ENCODE measurements around the gene DCST1.

The DCST1 gene

DNA sequence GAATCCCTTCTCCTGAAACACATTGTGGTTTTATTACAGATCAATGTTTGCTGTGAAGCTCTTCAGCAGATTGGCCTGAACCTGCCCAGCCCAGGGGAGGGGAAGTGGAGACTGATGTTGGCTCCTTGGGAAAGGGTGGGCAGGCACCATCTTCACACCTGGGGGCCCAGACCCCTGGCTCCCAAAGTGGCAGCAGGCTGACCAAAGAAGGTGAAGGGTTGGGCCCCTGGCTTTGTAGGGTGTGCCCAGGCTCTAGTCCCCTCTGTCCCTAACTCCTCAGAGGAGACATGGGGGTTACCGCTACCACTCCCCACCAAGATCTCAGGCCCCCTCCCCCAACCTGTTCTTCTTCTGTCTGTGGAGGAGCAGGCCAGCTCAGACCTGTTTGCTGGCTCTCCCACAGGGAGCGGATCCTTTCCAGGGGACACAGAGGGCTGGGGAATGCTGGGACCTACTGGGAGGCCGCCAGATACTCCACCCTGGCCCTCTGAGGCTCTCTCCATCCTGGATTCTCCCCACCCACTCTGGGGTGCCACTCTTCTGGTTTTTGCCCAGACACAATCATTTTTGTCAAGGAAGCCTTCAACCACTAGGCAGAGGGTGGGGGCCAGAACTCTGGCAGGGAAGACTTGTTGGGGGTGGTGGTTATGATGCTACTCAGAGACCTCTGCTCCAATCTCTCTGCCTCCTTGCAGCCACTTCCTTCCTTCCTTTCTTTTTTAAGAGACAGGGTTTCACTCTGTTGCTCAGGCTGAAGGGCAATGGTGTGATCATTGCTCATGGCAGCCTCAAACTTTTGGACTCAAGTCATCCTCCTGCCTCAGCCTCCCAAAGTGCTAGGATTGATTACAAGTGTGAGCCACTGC is 40.0 kb downstream of the DCST1 start:
- no peak overlapping the region for H3K4me3 ChIP-seq (ENCODE audit: control insufficient read depth, low read depth, low read length)
- no peak for DNase-seq (ENCODE audit: low read depth)
- TF ChIP-seq, protein P1, sequence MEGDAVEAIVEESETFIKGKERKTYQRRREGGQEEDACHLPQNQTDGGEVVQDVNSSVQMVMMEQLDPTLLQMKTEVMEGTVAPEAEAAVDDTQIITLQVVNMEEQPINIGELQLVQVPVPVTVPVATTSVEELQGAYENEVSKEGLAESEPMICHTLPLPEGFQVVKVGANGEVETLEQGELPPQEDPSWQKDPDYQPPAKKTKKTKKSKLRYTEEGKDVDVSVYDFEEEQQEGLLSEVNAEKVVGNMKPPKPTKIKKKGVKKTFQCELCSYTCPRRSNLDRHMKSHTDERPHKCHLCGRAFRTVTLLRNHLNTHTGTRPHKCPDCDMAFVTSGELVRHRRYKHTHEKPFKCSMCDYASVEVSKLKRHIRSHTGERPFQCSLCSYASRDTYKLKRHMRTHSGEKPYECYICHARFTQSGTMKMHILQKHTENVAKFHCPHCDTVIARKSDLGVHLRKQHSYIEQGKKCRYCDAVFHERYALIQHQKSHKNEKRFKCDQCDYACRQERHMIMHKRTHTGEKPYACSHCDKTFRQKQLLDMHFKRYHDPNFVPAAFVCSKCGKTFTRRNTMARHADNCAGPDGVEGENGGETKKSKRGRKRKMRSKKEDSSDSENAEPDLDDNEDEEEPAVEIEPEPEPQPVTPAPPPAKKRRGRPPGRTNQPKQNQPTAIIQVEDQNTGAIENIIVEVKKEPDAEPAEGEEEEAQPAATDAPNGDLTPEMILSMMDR (IDR thresholded peaks at IDR 0.05; ENCODE audit: control insufficient read depth, insufficient read depth, low read depth, low read length, missing control alignments): no peak

DNA sequence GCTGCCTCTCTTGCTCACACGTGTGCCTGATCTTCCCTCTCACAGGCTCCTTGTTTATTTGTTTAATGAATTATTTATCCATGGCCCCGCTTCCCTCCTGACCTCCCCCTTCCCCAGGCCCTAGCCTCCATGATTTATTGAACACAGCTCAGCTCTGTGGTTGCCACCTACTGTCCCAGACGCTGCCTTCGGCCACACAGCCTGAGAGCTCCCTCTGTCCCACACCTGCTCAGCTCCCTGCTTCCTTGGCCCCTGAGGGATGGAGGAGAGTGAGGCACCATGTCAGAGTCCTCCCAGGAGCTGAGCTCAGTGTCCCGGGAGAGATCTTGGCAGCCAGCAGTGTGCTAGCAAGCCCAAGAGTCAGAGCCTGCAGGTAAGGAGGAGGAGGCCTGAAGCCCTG is 41.9 kb downstream of the DCST1 start:
- no peak overlapping the region for H3K4me3 ChIP-seq (ENCODE audit: control insufficient read depth, low read depth, low read length)
- DNase-seq (ENCODE audit: low read depth): no peak
- TF ChIP-seq, protein P1 (IDR thresholded peaks at IDR 0.05; ENCODE audit: control insufficient read depth, insufficient read depth, low read depth, low read length, missing control alignments): no peak

DNA sequence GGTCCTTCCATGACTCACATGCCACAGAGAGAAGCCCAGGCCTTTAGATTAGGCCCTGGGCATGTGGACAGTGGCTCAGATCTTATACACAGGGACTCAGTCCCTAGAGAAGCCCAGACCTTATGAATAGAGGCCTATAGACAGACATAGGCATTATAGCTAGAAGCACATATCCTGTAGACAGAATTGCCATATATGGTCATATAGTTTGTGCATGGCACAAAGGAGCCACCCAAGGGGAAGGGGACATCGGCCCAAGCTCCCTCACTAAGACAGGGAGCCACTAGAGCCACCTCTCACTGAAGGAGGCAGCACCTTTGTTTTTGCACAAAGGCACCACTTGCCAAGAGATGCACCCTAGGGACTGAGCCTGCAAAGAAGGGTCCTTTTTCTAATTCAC is 42.7 kb downstream of the DCST1 start:
- no peak for DNase-seq (ENCODE audit: low read depth)
- TF ChIP-seq, protein P1 (IDR thresholded peaks at IDR 0.05; ENCODE audit: control insufficient read depth, insufficient read depth, low read depth, low read length, missing control alignments): no peak
- H3K4me3 ChIP-seq (ENCODE audit: control insufficient read depth, low read depth, low read length): no peak overlapping the region

DNA sequence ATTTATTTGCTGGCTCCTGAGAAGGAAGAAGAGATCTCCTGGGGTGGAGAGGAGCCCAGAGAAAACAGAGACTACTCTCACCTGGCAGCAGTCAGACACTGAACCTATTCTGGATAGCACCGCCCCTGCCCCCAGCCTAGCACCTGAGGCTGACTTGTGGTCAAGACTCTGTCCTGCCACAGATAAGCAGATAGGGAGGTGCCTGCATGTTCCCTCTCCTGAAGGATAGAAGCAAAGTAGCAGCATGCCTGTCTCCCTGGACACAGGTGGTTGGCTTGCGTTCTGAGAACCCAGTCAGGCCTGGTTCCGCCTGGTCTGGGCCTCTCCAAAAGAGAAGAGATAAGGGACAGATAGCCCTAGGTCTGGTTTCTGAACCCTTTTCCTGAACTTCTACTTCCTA is 43.7 kb downstream of the DCST1 start:
- TF ChIP-seq, protein P1 (IDR thresholded peaks at IDR 0.05; ENCODE audit: control insufficient read depth, insufficient read depth, low read depth, low read length, missing control alignments): no peak
- H3K4me3 ChIP-seq (ENCODE audit: control insufficient read depth, low read depth, low read length): no peak overlapping the region
- DNase-seq (ENCODE audit: low read depth): no peak

DNA sequence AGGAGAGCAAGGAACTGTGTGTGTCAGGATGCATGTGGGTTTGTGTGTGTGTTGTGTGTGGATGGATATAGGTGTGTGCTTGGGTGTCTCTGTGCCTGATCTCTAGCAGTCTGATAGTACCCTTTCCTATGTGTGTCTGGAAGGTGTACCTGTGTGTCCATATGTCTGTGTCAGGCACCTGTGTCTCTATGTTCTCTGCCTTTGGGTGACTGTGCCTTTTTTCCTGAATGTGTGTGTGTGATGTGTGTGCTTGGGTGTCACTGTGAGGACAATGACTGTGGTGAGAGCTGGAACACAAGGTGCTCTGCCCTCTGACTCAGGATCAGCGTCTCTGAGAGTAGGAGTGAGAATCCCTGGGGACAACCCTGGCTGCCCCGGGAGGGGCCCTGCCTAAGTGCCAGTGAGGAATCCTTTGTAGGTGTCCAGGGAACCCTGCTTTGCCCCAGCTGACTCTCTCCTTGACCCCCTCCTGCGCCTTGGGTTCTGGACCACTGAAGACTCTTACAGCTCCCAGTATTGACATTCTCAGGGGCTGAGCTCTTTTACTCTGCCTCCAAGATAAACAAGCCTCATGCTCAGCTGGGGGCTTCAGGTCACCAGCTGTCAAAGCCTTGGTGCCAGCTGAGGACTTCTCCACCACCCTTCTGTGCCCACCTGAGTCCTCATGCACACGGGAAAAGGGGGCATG is 44.3 kb downstream of the DCST1 start:
- no peak for DNase-seq (ENCODE audit: low read depth)
- TF ChIP-seq, protein P1 (IDR thresholded peaks at IDR 0.05; ENCODE audit: control insufficient read depth, insufficient read depth, low read depth, low read length, missing control alignments): no peak
- H3K4me3 ChIP-seq (ENCODE audit: control insufficient read depth, low read depth, low read length): no peak overlapping the region

DNA sequence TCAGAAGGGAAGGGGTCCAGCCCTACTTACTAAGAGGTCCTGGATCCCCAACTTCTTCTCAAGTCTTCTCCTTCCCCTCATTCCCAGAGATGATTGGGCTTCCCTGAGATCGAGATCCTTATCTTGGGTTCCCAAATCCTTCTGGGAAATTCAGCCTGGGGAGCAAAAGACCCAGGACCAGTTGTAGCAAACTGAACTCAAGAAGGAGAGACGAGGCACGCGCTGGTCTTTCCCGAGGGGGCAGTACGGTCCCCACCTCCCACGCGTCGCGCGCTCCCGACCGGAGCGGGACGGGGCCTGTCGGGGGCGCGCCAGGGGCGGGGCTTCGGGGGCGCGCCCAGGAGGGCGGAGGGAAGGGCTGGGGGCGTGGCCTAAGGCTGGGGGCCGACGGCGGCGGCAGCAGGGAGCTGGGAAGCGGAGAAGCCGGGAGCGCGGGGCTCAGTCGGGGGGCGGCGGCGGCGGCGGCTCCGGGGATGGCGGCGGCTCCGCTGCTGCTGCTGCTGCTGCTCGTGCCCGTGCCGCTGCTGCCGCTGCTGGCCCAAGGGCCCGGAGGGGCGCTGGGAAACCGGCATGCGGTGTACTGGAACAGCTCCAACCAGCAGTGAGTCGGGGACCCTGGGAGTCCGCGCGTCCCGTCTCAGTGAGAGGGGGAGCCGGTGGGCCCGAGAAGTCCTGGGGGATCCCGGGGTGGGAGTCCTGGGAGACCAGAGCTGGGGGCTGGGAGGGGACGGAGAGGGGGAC is 45.0 kb downstream of the DCST1 start, which contains the start of gene EFNA3:
Gene EFNA3 (plus strand): TSS at position 369 of the 741 bp plus-strand sequence. CDS start 105 bp downstream, at position 474.
- TF ChIP-seq, protein P1 (IDR thresholded peaks at IDR 0.05; ENCODE audit: control insufficient read depth, insufficient read depth, low read depth, low read length, missing control alignments): no peak
- no peak for DNase-seq (ENCODE audit: low read depth)
- peak within 1 kb of the TSS; percentile 28 for H3K4me3 ChIP-seq (ENCODE audit: control insufficient read depth, low read depth, low read length)

All from AG09309 (cell line).